Dedifferentiated amniotic fluid mesenchymal stem cell (primary cell): ENCODE results near the gene SLAMF9.

ENCODE experiments used
- DNase-seq: peaks from one replicate; pipeline ENCODE4 v3.0.0-alpha.2; 2016; ENCODE audit errors: extremely low spot score

SLAMF9 gene

DNA sequence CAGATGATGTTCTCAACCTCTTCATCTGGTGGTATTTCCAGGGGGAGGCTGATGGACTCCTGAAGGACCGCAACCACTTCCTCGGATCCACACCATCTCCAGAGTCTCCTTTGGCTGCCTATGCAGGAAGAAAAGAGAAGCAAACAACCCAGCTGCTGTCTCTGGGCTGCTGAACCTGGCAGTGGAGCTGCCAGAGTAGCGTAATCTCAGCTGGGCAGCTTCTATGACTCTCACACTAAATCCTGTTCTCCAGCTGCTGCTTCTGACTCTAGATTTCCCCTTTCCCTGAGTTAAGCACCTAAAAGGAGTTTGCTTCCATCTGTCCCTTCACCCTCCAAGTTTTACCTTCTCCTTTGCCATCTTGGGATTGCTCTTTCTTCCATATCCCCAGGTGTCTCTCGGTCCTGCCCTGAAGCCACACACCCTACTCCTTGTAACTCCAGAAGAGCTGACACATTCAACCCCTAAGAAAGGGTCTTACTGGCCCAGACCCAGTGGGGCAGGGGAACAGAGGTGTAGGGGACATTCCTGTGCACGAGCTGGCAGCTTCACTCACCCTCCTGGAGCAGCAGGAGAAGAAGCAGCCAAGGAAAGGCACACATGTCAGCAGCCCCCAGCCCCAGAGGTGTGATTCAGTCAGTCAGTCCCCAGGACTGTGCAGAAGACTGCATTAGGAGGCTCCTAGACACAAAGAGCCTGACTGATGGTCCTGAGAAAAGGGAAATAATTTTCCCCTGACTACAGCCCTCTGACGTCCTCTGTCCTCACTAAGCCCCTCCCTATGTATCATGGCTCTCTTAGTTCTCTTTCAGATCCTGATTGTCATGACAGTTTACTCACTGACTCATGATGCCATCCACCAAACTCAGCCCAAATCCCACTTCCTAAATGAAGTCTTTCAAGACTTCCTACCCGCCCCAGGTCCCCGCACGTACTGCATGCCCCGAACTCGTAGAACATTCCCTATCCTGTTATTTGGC lies at the start of gene SLAMF9:
Gene SLAMF9 (minus strand): TSS at position 702 of the 980 bp plus-strand sequence. CDS start 100 bp downstream, at position 602.
- DNase-seq, result no peak

DNA sequence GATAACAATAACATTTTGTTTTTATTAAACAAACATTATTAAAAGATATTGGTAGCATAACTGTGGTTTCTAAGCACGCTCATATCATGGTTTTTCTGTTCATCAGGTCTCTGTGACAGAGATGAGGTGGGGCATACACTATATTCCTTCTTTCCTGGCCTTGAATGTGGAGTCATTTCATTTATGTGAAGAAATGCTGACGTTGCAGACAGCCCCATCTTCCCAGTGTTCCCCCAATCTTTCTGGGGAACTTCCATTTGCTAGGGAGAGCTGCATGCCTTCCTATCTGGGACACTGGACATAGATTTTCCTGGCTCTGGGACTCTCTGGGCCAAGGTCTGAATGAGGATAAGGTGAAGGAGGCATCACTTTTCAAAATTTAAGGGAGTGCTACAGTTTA lies 47.4 kb upstream of the SLAMF9 start:
- no peak for DNase-seq

DNA sequence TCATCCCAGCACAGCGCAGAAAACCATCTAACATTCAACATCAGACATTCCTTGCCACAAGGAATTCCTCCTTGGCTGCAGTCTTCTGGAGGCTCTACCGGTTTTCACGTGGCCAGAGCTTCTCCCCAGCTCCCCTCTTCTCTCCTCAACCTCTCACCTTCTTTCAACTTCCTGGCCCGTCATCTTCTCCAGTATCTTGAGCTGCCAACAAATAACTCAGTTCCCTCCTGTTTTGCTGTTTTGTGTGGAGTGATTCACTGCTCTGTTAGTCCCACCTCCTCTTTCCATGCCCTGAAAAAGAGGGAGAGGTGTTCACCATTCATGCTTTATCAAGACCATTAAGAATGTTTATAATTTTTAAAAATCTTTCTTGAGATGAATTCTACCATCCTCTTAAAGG lies 45.2 kb upstream of the SLAMF9 start:
- DNase-seq, result no peak

DNA sequence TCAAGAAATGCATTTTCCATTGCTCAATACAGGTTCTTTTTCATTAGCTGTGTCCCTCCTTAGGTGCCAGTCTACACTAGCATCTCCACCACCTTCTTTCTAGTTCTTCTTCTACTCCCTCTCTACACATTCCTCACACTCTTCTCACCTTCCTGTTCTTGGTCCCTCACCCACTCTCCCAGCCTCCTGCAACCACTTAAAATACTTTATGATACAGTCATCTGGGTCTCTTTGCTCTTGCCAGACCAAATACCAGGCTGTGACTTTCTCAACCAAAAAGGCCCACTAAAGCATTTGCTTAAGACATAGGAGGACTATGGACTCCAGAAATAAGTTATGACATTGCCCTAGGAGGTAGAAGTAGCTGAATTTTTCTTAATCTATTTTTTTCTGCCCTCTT lies 42.6 kb upstream of the SLAMF9 start:
- peak; percentile 77 for DNase-seq

DNA sequence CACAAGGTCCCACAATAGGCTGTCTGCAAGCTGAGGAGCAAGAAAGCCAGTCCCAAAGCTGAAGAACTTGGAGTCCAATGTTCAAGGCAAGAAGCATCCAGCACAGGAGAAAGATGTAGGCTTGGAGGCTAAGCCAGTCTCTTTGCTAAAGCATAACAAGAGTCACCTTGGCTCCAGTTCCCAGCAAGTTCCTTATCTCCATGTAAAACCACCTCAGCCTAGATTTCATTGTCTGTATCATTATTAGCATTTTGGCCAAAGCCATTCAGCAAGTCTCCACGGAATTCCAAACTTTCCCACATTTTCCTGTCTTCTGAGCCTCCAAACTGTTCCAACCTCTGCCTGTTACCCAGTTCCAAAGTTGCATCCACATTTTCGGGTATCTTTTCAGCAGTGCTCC lies 40.9 kb upstream of the SLAMF9 start:
- DNase-seq, result no peak

DNA sequence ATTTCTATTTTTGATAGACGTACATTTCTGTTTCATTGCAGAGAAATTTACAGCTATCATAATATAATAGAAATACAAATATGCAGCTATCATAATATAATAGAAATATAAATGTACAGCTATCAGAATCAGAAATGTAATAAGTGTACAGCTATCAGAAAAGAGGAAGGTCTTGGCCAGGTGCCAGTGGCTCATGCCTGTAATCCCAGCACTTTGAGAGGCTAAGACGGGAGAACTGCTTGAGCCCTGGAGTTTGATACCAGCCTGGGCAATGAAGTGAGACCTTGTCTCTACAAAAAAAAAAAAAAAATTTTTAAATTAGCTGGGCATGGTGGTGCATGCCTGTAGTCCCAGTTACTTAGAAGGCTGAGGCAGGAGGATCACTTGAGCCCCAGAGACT lies 39.9 kb upstream of the SLAMF9 start:
- no peak for DNase-seq

DNA sequence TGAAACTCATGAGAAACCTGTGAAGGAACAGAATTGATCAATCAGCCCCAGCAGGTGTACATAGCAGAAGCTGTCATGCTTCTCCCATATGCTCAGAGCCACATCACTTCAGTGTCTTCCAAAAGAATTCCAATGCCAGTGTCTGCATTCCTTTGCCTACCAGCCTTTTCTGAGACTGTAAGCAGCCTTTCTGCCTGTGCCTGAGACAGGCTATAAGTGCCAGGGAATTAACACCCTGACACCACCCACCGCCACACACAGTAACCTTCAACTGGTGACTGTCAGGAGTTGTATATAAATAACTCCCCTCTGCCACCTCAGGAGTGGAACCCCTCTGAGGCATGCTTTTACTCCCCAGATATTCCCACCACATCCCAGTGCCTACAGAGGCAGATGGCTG lies 38.1 kb upstream of the SLAMF9 start:
- no peak for DNase-seq

DNA sequence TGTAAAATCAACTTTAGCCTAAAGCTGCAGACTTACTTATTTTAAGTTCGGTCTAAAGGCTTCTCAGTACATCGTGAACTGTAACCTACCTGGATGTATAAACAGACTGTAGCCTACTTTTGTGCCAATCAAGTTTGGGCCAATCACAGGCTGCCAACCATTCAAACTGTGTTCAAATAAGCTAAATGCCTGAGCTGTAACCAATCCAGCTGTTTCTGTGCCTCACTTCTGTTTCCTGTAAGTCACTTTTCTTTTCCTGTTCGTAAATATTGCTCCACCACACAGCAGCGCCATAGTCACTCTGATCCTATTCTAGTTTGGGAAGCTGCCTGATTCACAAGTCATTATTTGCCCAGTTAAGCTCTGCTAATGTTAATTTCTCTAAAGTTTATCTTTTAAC lies 37.5 kb upstream of the SLAMF9 start:
- no peak for DNase-seq

DNA sequence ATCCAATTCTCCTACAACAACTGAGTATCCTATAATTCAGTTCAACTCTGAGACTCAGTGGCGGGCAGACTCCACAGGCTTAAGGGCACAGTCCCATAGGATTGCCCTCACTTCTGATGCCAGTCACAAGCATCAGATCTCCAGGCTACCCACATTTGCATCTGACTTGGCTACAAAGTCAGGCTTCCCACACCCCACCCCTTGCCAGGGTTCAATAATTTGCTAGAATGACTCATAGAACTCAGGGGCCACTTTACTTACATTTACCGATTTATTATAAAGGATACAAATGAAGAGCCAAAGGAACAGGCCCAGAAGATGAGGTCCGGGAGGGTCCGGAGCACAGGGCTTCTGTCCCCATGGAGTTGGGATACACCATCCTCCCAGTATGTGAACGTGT lies 36.0 kb upstream of the SLAMF9 start:
- no peak for DNase-seq

DNA sequence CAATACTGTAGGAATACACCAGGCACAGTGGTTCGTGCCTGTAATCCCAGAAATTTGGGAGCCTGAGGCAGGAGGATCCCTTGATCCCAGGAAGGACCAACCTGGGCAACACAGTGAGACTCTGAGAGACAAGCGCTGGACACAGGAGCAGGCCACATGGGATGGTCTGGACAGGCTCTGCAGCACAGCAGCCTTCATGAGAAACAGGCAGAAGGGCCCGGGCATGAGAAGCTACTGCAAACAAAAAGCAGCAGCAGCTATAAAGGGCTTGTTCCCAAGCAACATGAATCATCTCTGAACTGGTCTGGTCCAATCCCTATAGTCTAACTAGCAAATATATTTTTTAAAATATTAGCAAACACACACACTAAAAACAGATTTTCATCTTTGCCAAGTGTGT lies 35.5 kb upstream of the SLAMF9 start:
- DNase-seq, result no peak

DNA sequence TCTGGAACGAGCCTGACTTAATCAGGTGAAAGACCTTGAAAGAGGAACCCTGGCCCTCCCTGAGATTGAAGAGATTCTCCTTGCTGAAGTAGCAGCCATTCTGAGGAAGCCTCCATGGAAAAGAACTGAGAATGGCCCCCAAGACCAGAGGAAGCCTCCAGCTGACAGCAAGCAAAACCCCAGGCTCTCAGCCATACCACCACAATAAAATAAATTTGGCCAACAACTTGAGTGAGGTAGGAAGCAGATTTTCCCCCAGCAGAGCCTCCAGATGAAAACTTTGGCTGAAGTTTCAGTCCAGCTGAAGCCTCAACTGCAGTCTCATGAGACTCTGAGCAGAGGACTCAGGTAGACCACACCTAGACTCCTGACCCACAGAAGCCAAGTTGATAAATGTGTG lies 34.0 kb upstream of the SLAMF9 start:
- DNase-seq, result no peak

DNA sequence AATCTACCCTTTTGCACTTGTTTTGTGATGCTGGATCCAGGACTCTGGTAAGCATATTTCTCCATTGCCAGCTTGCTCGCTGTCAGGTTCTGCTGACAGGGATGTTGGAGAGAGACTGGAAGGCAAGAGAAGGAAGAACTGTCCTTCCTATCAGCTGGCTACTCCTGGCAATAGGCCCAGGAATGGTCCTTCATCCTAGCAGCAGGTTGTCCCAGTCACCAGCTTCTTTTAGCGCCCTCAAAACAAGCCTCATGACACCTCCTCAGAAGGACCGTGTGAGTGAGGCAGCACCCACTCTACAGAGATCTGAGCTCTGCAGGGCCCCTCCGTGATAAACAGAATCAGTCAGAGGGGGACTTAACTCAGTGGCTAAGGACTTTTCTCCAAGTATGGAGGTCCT lies 33.1 kb upstream of the SLAMF9 start:
- DNase-seq, result no peak

DNA sequence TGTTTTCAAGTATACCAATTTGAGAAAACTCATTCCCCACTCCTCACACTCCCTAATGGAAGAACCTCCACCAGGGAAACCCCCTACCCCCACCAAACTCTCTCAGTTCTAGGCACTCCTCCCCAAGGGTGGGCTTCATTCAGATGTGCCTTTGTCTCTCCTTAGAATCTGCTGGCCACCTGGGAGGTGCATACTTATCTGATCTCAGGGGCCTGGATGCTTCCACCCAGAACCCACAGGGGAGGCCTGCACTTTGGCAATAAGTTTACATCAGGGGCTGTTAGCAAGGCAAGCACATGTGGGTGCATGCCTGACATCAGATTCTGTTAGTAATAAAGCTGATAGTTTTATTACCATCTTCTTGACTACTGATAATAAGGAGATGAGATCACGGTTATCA lies 32.5 kb upstream of the SLAMF9 start:
- DNase-seq, result no peak

DNA sequence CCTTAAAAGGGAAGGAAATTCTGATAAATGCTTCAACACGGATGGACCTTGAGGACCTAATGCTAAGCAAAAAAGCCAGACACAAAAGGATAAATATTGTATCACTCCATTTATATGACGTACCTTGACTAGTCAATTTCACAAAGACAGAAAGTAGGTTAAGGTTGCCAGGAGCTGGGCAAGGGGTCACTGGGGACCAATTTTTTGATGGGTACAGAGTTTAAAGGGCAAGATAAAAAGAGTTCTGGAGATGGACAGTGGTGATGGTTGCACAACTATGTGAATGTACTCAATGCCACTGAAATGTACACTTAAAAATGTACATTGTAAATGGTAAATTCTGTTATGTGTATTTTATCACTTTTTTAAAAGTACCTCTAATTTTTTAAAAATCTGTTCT lies 32.1 kb upstream of the SLAMF9 start:
- DNase-seq, result no peak

DNA sequence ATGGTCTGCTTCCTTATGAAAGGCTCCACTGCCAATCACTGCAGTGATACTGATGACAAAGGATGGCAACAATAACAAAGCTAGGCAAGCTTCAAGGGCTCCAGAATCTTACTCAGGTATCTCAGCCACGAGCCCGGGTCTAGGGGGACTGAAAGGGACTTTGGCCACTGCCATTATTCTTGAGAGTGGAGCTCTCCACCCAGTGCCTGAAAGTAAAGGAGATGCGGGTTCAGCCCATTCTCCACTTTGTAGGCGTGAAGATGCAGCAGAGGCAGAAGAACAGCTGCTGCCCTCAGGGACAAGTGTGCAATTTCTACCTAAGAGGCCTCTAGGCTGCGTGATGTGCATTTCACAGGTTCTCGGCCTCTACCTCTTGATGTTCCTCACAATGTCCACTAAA lies 31.4 kb upstream of the SLAMF9 start:
- DNase-seq, result no peak

DNA sequence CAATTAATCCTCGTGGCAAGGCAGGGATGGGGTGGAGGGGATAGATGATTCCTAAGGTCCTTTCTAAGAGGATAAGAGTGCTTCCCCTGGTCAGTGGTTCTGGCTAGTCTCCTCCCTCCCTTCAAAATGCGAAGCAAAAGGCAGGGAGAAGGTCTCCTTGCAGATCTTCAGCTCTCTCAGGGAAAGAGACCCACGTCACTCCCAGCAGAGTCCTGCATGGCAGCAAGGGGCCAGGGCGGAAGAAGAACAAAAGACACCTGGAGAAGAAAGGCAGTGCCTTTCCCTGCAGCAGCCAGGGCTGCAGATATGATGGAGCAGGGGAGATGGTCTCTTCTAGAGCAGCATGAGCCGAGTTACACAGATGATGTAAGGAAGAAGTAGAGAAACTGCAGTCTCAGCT lies 29.6 kb upstream of the SLAMF9 start:
- DNase-seq, result no peak

DNA sequence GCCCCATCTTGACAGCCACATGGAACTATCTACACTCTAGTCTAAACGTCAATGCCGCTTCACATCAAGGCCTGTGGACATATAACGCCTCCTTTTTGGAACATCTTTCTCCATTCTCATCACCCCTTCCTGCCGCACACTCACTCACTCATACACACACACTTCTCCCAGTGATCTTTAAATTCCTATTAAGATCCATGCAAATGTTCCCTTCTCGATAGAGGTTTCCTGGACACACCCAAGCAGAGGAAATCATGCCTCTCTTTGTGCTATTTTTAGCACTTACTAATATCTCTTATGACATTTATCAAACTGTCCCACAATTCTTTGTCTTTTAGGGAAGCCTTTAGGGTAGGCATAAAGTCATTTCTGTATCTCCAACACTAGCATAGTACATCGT lies 28.2 kb upstream of the SLAMF9 start:
- DNase-seq, result no peak

DNA sequence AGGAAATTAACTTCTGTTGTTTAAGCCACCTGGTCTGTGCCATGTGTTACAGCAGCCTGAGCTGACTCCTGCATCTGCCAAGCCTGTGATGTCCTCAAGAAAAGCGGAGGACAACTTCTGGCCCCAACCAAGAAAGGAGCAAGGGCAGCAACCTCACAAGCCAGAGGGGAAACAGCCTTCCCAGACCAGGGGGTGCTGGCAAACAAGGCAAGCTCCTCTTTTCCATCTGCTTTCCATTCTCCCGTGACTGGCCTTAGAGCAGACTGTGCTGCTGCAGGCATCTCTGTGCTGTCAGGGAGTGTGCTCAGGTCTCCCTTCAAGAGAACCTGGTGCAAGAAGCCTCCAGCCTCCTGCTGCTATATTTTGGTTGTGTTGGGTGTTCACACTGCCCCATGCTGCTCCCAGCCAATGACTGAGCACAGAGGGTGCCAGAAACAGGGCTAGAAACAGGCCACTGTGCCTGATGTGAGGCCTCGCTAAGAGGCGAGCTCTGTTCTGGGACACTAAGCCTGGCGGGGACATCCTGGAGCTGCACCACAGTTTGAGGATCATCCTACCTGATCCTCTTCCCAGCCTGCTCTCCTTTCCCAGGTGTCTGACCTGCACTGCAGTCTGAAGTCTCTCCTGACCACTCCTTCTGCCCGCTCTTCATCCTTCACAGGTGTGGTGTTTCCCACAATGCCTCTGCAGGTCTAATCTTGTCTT lies 27.5 kb upstream of the SLAMF9 start:
- DNase-seq, result no peak

DNA sequence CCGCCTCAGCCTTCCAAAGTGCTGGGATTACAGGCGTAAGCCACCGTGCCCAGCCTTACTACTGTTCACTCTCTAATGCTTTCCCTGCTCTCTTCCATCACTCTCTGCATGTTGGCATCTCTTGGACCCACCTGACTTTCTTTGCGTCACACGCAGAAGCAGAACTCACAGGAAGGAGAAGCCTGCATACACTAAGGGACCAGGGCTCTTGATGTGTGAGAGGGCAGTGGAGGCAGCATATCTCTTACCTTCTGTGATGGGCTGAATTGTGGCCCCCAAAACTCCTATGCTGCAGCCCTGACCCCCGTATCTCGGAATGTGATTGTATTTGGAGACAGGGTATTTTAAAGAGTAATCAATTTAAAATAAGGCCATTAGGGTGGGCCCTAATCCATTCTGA lies 26.7 kb upstream of the SLAMF9 start:
- DNase-seq, result no peak

DNA sequence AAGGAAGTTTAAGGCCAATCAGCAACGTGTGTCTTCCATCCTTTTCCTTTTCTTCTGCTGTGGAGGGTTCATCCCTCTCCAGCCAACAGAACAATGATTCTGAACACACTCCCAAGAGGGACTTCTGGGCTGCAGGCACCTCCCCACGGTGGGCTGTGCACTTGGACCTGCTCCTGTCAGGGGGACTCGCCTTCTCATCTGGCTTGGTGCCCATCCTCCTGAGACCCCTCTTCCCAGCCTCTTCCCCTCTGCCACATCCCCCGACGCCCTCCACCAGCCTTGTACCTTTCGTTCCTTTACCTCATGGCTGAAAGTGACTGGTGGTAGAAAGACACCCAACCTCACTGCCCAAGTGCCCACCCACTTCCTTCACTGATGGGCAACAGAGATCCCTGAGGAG lies 26.0 kb upstream of the SLAMF9 start:
- DNase-seq, result no peak

DNA sequence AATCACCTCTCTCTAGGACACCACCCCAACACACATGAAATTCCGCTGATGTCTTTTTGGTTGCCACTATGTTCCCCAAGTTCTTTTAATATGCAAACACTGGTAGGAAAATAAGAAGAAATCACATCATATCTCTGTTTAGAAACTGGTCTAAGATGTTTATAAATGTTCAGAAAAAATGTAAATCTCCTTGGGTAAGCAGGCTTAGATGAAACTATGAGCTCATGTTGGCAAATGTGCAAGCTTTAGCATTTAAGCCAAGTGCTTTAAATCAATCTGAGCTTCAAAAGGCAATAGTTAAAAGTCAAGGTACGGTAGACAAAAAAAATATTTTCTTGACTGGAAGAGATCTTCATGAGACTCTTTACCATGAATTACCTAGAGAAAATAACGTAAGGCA lies 25.2 kb upstream of the SLAMF9 start:
- DNase-seq, result peak; percentile 26

DNA sequence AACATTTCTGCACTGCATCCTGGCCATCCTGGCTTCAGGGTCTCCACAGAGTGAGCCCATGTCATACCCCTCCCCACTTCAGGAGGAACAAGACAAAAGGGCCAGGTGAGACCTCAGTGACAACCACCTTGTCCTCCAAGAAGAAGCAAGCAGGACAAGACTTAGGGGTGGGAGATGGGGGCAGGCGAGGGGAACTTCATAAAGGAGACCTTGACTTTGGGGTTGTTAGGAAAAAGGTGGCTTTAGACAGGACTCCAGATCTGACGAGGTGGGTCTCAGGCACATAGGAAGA lies 24.0 kb upstream of the SLAMF9 start:
- DNase-seq, result no peak

DNA sequence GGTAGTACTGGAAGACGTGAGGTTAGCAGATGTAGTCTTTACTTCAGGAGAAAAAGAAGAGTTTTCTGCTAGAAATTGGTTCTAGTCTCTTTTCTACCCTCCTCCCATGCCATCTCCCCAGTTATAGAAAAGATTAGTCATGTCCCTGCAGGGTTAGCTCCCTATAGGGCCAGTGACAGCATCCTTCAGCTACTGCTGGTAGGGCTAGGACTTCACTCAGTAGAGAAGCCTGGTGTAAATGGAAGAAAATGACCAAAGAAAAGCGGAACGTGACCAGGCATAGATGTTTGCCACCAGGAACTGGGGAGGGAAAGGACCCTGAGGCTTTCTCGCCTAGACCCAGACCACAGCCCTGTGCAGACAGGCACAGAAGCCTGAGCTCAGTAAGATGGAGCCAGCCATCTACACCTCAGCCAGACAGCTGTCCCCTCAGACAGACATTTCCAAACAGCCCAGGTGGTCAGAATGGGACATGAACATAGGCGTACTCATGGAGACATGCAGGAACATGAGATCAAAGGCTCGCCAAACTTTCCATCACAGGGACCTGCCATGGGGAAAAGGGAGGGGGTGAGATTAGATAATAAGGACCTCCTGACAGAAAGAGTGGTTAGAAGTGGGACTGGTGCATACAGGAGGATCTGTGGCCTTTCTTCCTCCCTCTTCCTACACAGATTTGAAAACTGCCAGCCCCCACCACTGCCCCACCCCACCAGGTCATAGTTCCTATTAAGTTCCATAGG lies 23.5 kb upstream of the SLAMF9 start:
- DNase-seq, result no peak
